Hepatocyte (in vitro differentiated cells): ENCODE measurements around the gene ASB1. TPM values are rescaled to one million over a fixed set of nuclear protein-coding genes. Genes with fewer than 3 reads are reported as not detected.

Experiments
- DNase-seq: peaks from one replicate; pipeline ENCODE4 v3.0.0-alpha.2; 2016; ENCODE audit warnings: low spot score
- H2AFZ ChIP-seq: fragments of 200-600 bp; sonication (generic); 2 replicates; pipeline ENCODE4 v1.6.0; 2016; ENCODE audit warnings: antibody characterized with exemption, mild to moderate bottlenecking
- H3K27ac ChIP-seq: fragments of 200-600 bp; sonication (generic); 2 replicates; pipeline ENCODE4 v1.5.1; 2016; ENCODE audit warnings: mild to moderate bottlenecking
- H3K27me3 ChIP-seq: fragments of 200-600 bp; sonication (generic); 2 replicates; pipeline ENCODE4 v1.6.1; 2016
- H3K36me3 ChIP-seq: fragments of 200-600 bp; sonication (generic); replicated peaks from 2 replicates; pipeline ENCODE4 v1.5.1; 2016; ENCODE audit warnings: low read depth; ENCODE audit not compliant: insufficient read depth
- H3K4me1 ChIP-seq: fragments of 200-600 bp; sonication (generic); 2 replicates; pipeline ENCODE4 v1.5.1; 2016; ENCODE audit warnings: mild to moderate bottlenecking, moderate library complexity; ENCODE audit not compliant: insufficient read depth
- H3K4me2 ChIP-seq: fragments of 200-600 bp; sonication (generic); 2 replicates; pipeline ENCODE4 v1.6.0; 2016
- H3K4me3 ChIP-seq: fragments of 200-600 bp; sonication (generic); 2 replicates; pipeline ENCODE4 v1.5.1; 2016; ENCODE audit warnings: mild to moderate bottlenecking
- H3K79me2 ChIP-seq: fragments of 200-600 bp; sonication (generic); 2 replicates; pipeline ENCODE4 v1.6.0; 2017; ENCODE audit warnings: mild to moderate bottlenecking
- H3K9me2 ChIP-seq: fragments of 200-600 bp; sonication (generic); replicated peaks from 2 replicates; pipeline ENCODE4 v1.6.0; 2017; ENCODE audit warnings: mild to moderate bottlenecking; ENCODE audit not compliant: insufficient read depth
- H3K9me3 ChIP-seq: fragments of 200-600 bp; sonication (generic); 2 replicates; pipeline ENCODE4 v1.5.1; 2016; ENCODE audit warnings: low read depth, mild to moderate bottlenecking
- H4K20me1 ChIP-seq: fragments of 200-600 bp; sonication (generic); 2 replicates; pipeline ENCODE4 v1.6.0; 2016; ENCODE audit warnings: mild to moderate bottlenecking; ENCODE audit not compliant: insufficient read depth, poor library complexity, severe bottlenecking
- EZH2 ChIP-seq: fragments of 200-600 bp; sonication (generic); IDR thresholded peaks from 2 replicates; pipeline ENCODE4 v1.6.1; 2016; ENCODE audit warnings: antibody characterized with exemption, mild to moderate bottlenecking, borderline replicate concordance
- EZH2phosphoT487 ChIP-seq: fragments of 200-600 bp; sonication (generic); IDR thresholded peaks from one replicate; pipeline ENCODE4 v1.6.1; 2018; ENCODE audit warnings: antibody characterized with exemption, mild to moderate bottlenecking, low read depth, moderate library complexity; ENCODE audit not compliant: unreplicated experiment, severe bottlenecking
- WGBS: methylation state at CpG from one replicate; pipeline ENCODE4 v1.1.6; 2016; ENCODE audit warnings: low lambda C conversion rate; ENCODE audit errors: missing lambda C conversion rate; 5-methylcytosine and 5-hydroxymethylcytosine counted together
- polyA plus RNA-seq: library from polyadenylated mRNA; unstranded; fragments of >200 nt; fragmentation: Nextera tagmentation; extraction: Ambion mirVana; gene quantifications from 2 replicates; pipeline ENCODE4 v1.2.1, GENCODE V29; 2016
- total RNA-seq: library from RNA; depleted of rRNA; stranded (reverse); fragments of >200 nt; gene quantifications from 2 replicates; pipeline ENCODE4 v1.2.3, GENCODE V29; 2014
- TF ChIP-seq, protein P1 (sequence below): fragments of 200-600 bp; sonication (generic); IDR thresholded peaks from 2 replicates; pipeline ENCODE4 v1.5.1; 2016; ENCODE audit warnings: antibody characterized with exemption, mild to moderate bottlenecking; ENCODE audit not compliant: poor library complexity

ASB1 gene
- total and polyA plus RNA-seq, 2 experiments from 2014 or later: 13.0 to 27.9 TPM

GRCh38 chr2:238466243-238466756, 39.6 kb downstream of the ASB1 start:
- H2AFZ ChIP-seq: no peak overlapping the region
- no peak overlapping the region for H3K4me2 ChIP-seq
- no peak overlapping the region for H3K27ac ChIP-seq
- H4K20me1 ChIP-seq: no peaks in the 10 kb centered on the region
- no peaks in the 10 kb centered on the region for H3K36me3 ChIP-seq
- no peaks in the 10 kb centered on the region for H3K79me2 ChIP-seq
- H3K27me3 ChIP-seq: no peaks in the 10 kb centered on the region
- no peaks in the 10 kb centered on the region for H3K4me1 ChIP-seq
- no peak overlapping the region for H3K4me3 ChIP-seq
- DNase-seq: no peak
- H3K9me3 ChIP-seq: peaks cover 9% of the 10 kb centered on the region
- 67% methylated on average over 9 of the region's 10 CpGs for WGBS
- TF ChIP-seq EZH2: no peak
- TF ChIP-seq, protein P1, sequence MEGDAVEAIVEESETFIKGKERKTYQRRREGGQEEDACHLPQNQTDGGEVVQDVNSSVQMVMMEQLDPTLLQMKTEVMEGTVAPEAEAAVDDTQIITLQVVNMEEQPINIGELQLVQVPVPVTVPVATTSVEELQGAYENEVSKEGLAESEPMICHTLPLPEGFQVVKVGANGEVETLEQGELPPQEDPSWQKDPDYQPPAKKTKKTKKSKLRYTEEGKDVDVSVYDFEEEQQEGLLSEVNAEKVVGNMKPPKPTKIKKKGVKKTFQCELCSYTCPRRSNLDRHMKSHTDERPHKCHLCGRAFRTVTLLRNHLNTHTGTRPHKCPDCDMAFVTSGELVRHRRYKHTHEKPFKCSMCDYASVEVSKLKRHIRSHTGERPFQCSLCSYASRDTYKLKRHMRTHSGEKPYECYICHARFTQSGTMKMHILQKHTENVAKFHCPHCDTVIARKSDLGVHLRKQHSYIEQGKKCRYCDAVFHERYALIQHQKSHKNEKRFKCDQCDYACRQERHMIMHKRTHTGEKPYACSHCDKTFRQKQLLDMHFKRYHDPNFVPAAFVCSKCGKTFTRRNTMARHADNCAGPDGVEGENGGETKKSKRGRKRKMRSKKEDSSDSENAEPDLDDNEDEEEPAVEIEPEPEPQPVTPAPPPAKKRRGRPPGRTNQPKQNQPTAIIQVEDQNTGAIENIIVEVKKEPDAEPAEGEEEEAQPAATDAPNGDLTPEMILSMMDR: no peak
- TF ChIP-seq EZH2phosphoT487: no peak
- no peaks in the 10 kb centered on the region for H3K9me2 ChIP-seq

- Histone ChIP-seq H3K9me2 (no peaks in the 10 kb centered on the region), H3K36me3 (no peaks in the 10 kb centered on the region), H3K27me3 (no peaks in the 10 kb centered on the region), H3K79me2 (no peaks in the 10 kb centered on the region), H2AFZ (no peak overlapping the region), H3K27ac (no peak overlapping the region), H3K9me3 (peaks cover 9% of the 10 kb centered on the region), H3K4me3 (no peak overlapping the region), H3K4me1 (no peaks in the 10 kb centered on the region), H3K4me2 (no peak overlapping the region), H4K20me1 (no peaks in the 10 kb centered on the region)
- 77% methylated on average over 4 of the region's 4 CpGs for WGBS
- TF ChIP-seq EZH2phosphoT487: no peak
- TF ChIP-seq, protein P1: no peak
- TF ChIP-seq EZH2: no peak
- no peak for DNase-seq
Measured at GRCh38 chr2:238467062-238467461, 40.3 kb downstream of the ASB1 start.

DNA sequence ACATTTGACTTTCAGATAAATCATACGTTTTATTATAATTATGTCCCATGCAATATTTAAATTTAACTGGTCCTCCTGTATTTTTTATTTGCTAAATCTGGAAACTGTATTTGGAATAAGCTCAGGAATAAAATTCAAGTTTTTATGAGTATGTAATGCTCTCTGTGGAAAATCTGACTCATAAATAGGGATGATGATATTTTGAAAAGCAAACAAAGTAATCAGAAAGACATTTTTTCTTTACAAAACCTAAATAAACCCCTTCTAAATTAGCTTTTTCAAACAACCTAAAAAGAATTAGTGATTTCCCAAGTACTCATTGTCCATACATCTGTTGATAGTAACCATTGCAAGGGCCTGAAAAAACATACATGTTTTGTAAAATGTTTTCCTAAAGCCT, 41.1 kb downstream of the ASB1 start:
- H3K27ac ChIP-seq: no peak overlapping the region
- no peak overlapping the region for H3K4me3 ChIP-seq
- H3K9me3 ChIP-seq: peaks cover 9% of the 10 kb centered on the region
- no peak for DNase-seq
- H3K4me2 ChIP-seq: no peak overlapping the region
- H3K79me2 ChIP-seq: no peaks in the 10 kb centered on the region
- H4K20me1 ChIP-seq: no peaks in the 10 kb centered on the region
- no peaks in the 10 kb centered on the region for H3K36me3 ChIP-seq
- TF ChIP-seq EZH2phosphoT487: no peak
- TF ChIP-seq, protein P1: no peak
- TF ChIP-seq EZH2: no peak
- H2AFZ ChIP-seq: no peak overlapping the region
- 79% methylated on average over 1 of the region's 1 CpG for WGBS
- no peaks in the 10 kb centered on the region for H3K4me1 ChIP-seq
- H3K9me2 ChIP-seq: no peaks in the 10 kb centered on the region
- no peaks in the 10 kb centered on the region for H3K27me3 ChIP-seq
